Activated T-helper 1 cell treated with anti-CD3 and anti-CD28 coated beads, Interleukin-12 subunit alpha, Interleukin-12 subunit beta, Interleukin-2, Interleukin-4 antibody, amounts not matched to agents 30 ng/mL and 10 ng/mL and 1 ng/mL, durations not matched to agents 14 hours and 24 hours and 36 hours (primary cell): ENCODE results near the gene EHBP1. TPM values are rescaled to one million over a fixed set of nuclear protein-coding genes. Genes with fewer than 3 reads are reported as not detected.

Experiments
- DNase-seq: peaks from one replicate; pipeline ENCODE4 v3.0.0; 2021; ENCODE audit warnings: low spot score
- H3K27ac Mint-ChIP-seq: one replicate; pipeline ENCODE4 v1.8.0; 2021; ENCODE audit warnings: mild to moderate bottlenecking, mixed read lengths
- H3K27me3 Mint-ChIP-seq: one replicate; pipeline ENCODE4 v1.8.0; 2022; ENCODE audit warnings: mild to moderate bottlenecking, moderate library complexity, mixed read lengths; ENCODE audit not compliant: insufficient read depth
- H3K36me3 Mint-ChIP-seq: one replicate; pipeline ENCODE4 v1.8.0; 2021; ENCODE audit warnings: low read depth, mixed read lengths
- H3K4me1 Mint-ChIP-seq: one replicate; pipeline ENCODE4 v1.8.0; 2021; ENCODE audit warnings: low read depth, mixed read lengths
- H3K4me3 Mint-ChIP-seq: one replicate; pipeline ENCODE4 v1.8.0; 2021; ENCODE audit warnings: mild to moderate bottlenecking, moderate library complexity, mixed read lengths
- H3K9me3 Mint-ChIP-seq: one replicate; pipeline ENCODE4 v1.8.0; 2021; ENCODE audit warnings: mixed read lengths
- intact Hi-C: fragments of 100-400 bp; cut with micrococcal nuclease; formaldehyde crosslinking; loops from one replicate; pipeline ENCODE4 v1.15.1; 2024
- total RNA-seq: library from RNA; stranded (reverse); gene quantifications from 2 replicates; pipeline ENCODE4 v1.2.3, GENCODE V29; 2022

Gene EHBP1
- total RNA-seq, 1 donor from 2014 or later: 23.7 TPM

- Mint-ChIP-seq H3K27ac (no peak overlapping the region), H3K9me3 (peaks cover 30% of the 10 kb centered on the region), H3K4me1 (no peaks in the 10 kb centered on the region), H3K4me3 (no peak overlapping the region), H3K36me3 (peaks cover 3% of the 10 kb centered on the region), H3K27me3 (no peaks in the 10 kb centered on the region)
- no peak for DNase-seq
- intact Hi-C loops: no loop called here
These were observed 22.5 kb downstream of the EHBP1 start for GRCh38 chr2:62727876-62728566.

GRCh38 chr2:62731275-62731674, 25.8 kb downstream of the EHBP1 start:
- no peak for DNase-seq
- intact Hi-C loops: no loop called here
- Mint-ChIP-seq H3K4me1 (no peaks in the 10 kb centered on the region), H3K36me3 (no peaks in the 10 kb centered on the region), H3K27me3 (no peaks in the 10 kb centered on the region), H3K9me3 (peaks cover 18% of the 10 kb centered on the region), H3K27ac (no peak overlapping the region), H3K4me3 (no peak overlapping the region)

DNA sequence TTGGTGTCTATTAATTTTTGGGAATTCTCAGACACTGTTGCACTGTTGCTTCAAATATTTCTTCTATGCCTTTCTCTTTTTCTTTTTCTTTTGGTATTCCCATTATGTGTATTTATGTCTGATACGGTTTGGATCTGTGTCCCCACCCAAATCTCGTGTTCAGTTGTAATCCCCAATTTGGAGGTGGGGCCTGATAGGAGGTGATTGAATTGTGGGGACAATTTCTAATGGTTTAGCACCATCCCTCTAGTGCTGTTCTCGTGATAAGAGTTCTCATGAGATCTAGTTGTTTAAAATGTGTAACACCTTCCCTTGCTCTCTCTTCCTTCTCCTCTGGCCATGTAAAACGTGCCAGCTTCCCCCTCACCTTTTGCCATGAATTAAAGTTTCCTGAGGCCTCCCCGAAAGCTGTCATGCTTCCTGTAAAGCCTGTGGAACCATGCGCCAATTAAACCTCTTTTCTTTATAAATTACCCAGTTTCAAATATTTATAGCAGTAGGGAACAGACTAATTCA, 26.8 kb downstream of the EHBP1 start:
- H3K36me3 Mint-ChIP-seq: no peaks in the 10 kb centered on the region
- H3K27ac Mint-ChIP-seq: no peak overlapping the region
- DNase-seq: no peak
- H3K4me3 Mint-ChIP-seq: no peak overlapping the region
- peaks cover 18% of the 10 kb centered on the region for H3K9me3 Mint-ChIP-seq
- H3K27me3 Mint-ChIP-seq: no peaks in the 10 kb centered on the region
- no peaks in the 10 kb centered on the region for H3K4me1 Mint-ChIP-seq
- intact Hi-C loops: no loop called here

DNA sequence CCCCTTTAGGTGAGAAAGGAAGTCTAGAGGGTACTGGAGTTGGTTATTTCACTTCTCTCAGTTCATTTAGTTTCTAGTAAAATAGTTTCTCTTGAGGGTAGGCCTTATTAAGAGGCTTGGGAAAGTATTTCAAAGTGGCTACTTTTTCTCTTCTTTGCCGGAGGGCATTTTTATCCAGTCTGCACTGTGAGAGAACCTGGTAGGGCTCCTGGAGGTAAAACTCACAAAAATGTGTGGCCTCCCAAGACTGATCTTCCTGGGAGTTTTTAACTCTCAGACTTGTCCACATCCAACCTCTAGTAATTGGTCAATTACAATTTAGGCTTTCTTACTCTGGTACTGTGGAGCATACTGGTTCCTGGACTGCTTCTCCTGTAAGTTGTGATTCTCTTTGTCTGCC, 28.0 kb downstream of the EHBP1 start:
- intact Hi-C loops: no loop called here
- Mint-ChIP-seq H3K9me3 (peaks cover 18% of the 10 kb centered on the region), H3K4me3 (no peak overlapping the region), H3K27me3 (no peaks in the 10 kb centered on the region), H3K36me3 (no peaks in the 10 kb centered on the region), H3K27ac (no peak overlapping the region), H3K4me1 (no peaks in the 10 kb centered on the region)
- DNase-seq: no peak

DNA sequence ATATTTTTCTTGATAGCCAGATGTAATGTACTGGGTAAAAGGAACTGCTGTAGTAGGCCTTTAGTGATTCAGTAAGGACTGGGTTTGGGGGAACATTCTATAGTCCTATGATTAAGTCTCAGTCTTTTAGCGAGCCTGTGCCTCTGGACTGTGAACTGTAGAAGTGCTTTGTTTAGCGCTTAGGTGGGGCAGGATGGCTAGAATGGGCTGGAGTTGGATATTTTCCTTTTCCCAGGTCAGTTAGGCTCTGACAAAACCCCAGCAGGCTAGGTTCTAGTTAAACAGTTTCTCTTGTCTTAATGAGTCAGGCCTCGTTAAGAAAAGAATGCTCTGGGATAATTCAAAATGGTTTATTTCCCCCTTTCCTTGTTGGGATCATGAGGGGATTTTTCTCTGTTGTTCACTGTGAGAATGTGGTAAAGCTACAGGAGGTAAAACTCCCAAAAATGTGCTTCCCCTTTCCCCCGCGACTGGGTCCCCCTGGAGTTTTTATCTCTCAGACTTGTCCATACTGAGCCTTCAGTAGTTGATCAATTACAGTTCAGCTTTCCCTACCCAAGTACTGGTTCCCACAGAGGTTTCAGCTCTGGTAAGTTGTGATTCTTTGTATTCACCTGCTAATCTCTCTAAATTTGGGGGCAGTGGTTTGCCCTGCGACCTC, 31.5 kb downstream of the EHBP1 start:
- Mint-ChIP-seq H3K36me3 (no peaks in the 10 kb centered on the region), H3K4me3 (no peak overlapping the region), H3K4me1 (no peaks in the 10 kb centered on the region), H3K27ac (no peak overlapping the region), H3K9me3 (peaks cover 3% of the 10 kb centered on the region), H3K27me3 (no peaks in the 10 kb centered on the region)
- DNase-seq: no peak
- intact Hi-C loops: no loop called here

- H3K27me3 Mint-ChIP-seq: no peaks in the 10 kb centered on the region
- no peaks in the 10 kb centered on the region for H3K9me3 Mint-ChIP-seq
- no peaks in the 10 kb centered on the region for H3K4me1 Mint-ChIP-seq
- no peak for DNase-seq
- intact Hi-C loops: no loop called here
- H3K36me3 Mint-ChIP-seq: no peaks in the 10 kb centered on the region
- no peak overlapping the region for H3K27ac Mint-ChIP-seq
- H3K4me3 Mint-ChIP-seq: no peak overlapping the region
These were observed 33.7 kb downstream of the EHBP1 start for GRCh38 chr2:62738981-62739936.

DNA sequence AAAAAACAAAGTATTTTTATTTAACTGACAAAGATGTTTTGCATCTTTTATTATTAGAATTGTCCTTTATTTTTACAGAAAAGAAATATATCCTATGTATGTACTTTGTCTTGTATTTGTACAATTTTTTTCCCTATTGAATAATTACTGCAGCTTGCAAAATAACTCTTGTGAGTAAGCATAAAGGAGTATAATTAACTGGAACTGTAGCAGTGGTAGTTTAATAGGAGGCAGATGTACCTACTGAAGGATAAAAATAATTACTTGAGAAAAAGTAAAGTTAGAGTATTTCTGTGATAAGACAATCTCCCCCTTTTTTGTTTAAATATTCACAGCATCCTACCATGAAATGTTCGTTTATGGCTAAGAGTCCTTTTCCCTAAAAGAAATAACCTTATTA, 34.7 kb downstream of the EHBP1 start:
- Mint-ChIP-seq H3K36me3 (no peaks in the 10 kb centered on the region), H3K27me3 (no peaks in the 10 kb centered on the region), H3K9me3 (no peaks in the 10 kb centered on the region), H3K4me1 (no peaks in the 10 kb centered on the region), H3K4me3 (no peak overlapping the region), H3K27ac (no peak overlapping the region)
- intact Hi-C loops: no loop called here
- DNase-seq: no peak

- Mint-ChIP-seq H3K36me3 (no peaks in the 10 kb centered on the region), H3K4me1 (no peaks in the 10 kb centered on the region), H3K27me3 (no peaks in the 10 kb centered on the region), H3K9me3 (no peaks in the 10 kb centered on the region), H3K27ac (no peak overlapping the region), H3K4me3 (no peak overlapping the region)
- DNase-seq: no peak
- intact Hi-C loops: no loop called here
These were observed 35.6 kb downstream of the EHBP1 start for GRCh38 chr2:62741127-62741526.

- Mint-ChIP-seq H3K27ac (no peak overlapping the region), H3K4me3 (no peak overlapping the region), H3K9me3 (no peaks in the 10 kb centered on the region), H3K27me3 (no peaks in the 10 kb centered on the region), H3K36me3 (no peaks in the 10 kb centered on the region), H3K4me1 (no peaks in the 10 kb centered on the region)
- DNase-seq: no peak
- intact Hi-C loops: no loop called here
These were observed 36.6 kb downstream of the EHBP1 start for GRCh38 chr2:62741954-62742722.

DNA sequence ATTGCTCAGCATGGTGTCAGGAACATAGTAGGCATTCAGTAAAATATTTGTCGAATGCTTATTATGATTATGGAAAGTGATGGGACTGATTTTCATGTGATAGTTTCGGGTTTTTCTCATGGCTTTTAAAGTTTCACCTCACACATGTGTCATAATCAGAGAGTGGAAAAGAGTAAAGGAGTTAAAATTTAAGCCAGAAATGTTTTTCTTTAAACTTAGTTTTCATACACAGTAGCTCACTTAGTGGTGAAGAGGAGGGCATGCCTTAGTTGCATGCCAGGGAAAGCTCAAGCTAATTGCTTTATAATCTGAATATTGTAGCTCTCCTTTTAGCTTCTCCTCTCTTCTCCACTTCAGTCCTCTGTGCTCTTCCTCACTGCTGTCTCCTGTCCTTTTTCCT, 38.0 kb downstream of the EHBP1 start:
- Mint-ChIP-seq H3K27ac (no peak overlapping the region), H3K36me3 (peaks cover 2% of the 10 kb centered on the region)
- no peak for DNase-seq

GRCh38 chr2:62744603-62745002, 39.1 kb downstream of the EHBP1 start:
- Mint-ChIP-seq H3K27me3 (no peaks in the 10 kb centered on the region), H3K4me1 (no peaks in the 10 kb centered on the region), H3K36me3 (peaks cover 3% of the 10 kb centered on the region), H3K27ac (no peak overlapping the region), H3K9me3 (no peaks in the 10 kb centered on the region), H3K4me3 (no peak overlapping the region)
- intact Hi-C loops: no loop called here
- no peak for DNase-seq

More for the DNA sequence above, 38.0 kb downstream of the EHBP1 start:
- H3K9me3 Mint-ChIP-seq: no peaks in the 10 kb centered on the region
- no peak overlapping the region for H3K4me3 Mint-ChIP-seq
- H3K27me3 Mint-ChIP-seq: no peaks in the 10 kb centered on the region
- intact Hi-C loops: no loop called here
- H3K4me1 Mint-ChIP-seq: no peaks in the 10 kb centered on the region

DNA sequence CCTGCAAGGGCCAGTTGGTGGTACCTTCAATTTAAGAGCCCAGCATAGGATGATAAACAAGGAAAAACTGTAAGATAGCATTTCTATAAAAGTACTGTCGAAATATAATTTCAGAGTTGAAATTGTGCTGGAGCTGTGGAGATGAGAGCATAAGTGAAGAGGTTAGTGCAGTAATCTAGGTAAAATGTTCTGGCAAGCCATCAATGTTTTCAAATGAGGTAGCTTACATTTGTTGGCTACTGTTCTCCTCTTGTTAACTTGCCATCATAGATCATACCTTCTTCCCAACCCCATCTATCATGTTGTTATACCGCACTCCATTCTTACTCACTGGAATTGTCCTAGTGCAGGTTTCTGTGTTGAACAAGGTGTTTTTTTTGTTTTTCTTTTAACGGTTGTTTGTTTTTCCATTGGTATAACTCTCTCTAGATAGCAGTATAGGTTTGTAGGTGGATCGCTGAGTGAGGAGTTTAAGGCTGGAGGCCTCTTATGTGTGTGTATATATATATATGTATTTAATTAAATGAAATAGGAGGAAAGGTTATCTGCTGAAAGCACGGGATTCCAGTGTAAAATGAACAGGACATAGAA, 40.5 kb downstream of the EHBP1 start:
- Mint-ChIP-seq H3K27me3 (no peaks in the 10 kb centered on the region), H3K27ac (no peak overlapping the region), H3K36me3 (peaks cover 3% of the 10 kb centered on the region), H3K4me1 (no peaks in the 10 kb centered on the region), H3K4me3 (no peak overlapping the region), H3K9me3 (peaks cover 4% of the 10 kb centered on the region)
- intact Hi-C loops: no loop called here
- DNase-seq: no peak
